GM12801 (cell line): ENCODE data around the gene PZP.

Experiments
- TF ChIP-seq, protein P1 (sequence below): IDR thresholded peaks from one replicate; pipeline ENCODE4 v1.5.1; 2011; ENCODE audit warnings: control low read depth; ENCODE audit not compliant: insufficient read length; ENCODE audit errors: extremely low read depth

The PZP gene

DNA sequence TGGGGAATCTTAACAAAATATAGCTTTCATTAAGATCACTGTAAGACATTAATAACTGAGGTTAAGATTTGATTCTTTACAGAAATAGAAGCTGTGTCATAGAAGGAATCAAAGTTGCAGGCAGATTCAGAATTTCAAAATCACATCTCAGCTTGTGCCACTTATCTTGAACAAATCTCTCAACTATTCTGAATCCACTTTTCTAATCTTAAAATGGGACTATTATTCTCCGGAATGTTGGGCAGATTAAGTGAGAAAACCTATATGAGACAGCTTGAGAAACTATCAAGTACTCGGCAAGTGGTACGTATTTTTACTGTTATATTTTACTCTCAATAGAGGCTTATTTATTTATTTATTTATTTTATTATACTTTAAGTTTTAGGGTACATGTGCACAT is 28.4 kb downstream of the PZP start:
- TF ChIP-seq, protein P1, sequence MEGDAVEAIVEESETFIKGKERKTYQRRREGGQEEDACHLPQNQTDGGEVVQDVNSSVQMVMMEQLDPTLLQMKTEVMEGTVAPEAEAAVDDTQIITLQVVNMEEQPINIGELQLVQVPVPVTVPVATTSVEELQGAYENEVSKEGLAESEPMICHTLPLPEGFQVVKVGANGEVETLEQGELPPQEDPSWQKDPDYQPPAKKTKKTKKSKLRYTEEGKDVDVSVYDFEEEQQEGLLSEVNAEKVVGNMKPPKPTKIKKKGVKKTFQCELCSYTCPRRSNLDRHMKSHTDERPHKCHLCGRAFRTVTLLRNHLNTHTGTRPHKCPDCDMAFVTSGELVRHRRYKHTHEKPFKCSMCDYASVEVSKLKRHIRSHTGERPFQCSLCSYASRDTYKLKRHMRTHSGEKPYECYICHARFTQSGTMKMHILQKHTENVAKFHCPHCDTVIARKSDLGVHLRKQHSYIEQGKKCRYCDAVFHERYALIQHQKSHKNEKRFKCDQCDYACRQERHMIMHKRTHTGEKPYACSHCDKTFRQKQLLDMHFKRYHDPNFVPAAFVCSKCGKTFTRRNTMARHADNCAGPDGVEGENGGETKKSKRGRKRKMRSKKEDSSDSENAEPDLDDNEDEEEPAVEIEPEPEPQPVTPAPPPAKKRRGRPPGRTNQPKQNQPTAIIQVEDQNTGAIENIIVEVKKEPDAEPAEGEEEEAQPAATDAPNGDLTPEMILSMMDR = no peak

- TF ChIP-seq, protein P1 = no peak
Measured at GRCh38 chr12:9169979-9170634, 38.1 kb downstream of the PZP start.

DNA sequence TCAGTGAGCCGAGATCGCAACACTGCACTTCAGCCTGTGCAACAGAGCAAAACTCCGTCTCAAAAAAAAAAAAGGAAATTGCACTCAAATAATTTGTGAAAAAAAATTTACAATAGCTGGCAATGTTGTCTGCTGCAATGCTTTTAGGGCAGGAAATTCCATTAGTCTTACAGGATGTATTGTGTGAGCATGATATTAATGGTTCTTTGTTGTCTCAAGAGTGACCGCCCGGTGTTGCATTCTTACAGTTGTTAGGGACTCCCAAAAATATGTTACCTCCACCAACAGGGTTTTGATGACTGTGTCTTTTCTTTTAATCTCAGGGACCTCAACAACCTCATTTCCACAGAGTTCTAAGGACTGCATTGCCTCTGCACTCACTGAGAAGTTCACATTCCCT is 44.8 kb downstream of the PZP start:
- TF ChIP-seq, protein P1 = no peak

GRCh38 chr12:9156119-9156518 is 52.1 kb downstream of the PZP start:
- TF ChIP-seq, protein P1 = no peak

GRCh38 chr12:9149372-9149771 is 58.8 kb downstream of the PZP start:
- TF ChIP-seq, protein P1 = no peak

DNA sequence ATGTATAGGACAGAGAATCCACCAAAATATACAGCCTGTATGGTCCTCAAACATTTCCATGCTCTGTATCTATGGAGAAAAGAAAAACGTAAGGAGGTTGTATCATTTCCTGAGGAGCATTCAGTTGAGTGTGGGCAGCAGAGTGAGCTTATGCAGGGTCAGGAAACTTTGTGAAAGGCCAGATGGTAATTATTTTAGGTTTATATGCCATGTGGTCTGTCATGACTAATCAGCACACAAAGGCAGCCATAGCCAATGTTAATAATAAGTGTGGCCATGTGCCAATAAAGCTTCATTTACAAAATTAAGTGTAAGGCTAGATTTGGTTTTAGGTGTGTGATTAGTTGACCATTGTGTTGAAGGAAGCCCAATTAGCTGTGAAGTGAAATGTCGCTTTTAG is 59.3 kb downstream of the PZP start:
- TF ChIP-seq, protein P1 = no peak

DNA sequence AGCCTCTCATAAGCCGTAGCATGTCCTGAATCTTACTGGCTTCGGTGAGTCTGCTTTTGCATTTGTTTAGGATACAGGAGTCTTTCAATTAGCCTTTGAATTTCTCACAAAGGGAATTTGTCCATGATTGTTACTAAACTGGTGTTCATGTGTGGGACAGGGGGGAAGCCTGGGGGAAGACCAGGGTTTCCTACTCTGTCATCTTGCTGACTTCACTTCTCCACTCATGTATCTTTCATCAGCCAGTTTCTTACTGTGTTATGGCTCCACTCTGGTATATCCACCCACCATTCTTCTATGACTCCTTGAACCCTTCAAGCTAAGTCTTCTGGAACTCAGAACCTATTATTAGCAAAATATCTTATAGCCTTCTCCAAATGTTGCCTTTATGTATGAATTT is 60.7 kb downstream of the PZP start:
- TF ChIP-seq, protein P1 = no peak
